Measurements from ENCODE around the gene MTARC2. TPM values are rescaled to one million over a fixed set of nuclear protein-coding genes. Genes with fewer than 3 reads are reported as not detected.

Gene MTARC2
- total and polyA plus RNA-seq, 2 of the 13 experiments (the other 11 are each of a cell fraction or from before 2014, with no cell fraction given), result 8.5 to 10.1 TPM

DNA sequence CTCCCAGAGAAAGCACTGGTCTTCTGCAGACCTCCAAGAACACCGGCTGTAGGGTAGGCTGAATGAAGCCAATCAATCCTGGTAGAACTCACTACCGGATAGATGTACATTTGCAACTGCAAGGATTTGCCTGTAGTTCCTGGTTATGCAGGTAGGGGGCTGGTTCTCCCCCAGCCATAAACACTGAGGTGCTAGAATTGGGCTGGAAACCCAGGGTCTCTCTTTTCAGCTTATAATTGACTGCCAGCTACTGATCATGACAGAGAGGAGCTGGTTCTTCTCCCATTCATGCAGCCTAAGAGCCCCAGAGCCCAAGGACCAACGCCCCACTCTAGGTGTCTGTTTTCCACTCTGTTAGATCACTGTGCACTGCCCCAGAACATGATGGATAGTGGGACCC is 21.5 kb upstream of the MTARC2 start:
- Histone ChIP-seq H4K20me1 (ENCODE audit: insufficient read depth, low read length) (no peaks in the 10 kb centered on the region), H3K4me2 (ENCODE audit: low read depth, low read length) (no peak overlapping the region), H3K27me3 (ENCODE audit: control insufficient read depth in 1 of 2, insufficient read depth in 2 of 2, low read length in 2 of 2) (0 out of 5 replicates have a peak, but pooled peaks cover 0 to 2% of the 10 kb centered on the region in 2 experiments), H3K36me3 (replicated peaks in 1 of 2; ENCODE audit: control insufficient read depth in 1 of 2, insufficient read depth in 2 of 2, low read length in 2 of 2) (no peaks in the 10 kb centered on the region), H2AFZ (ENCODE audit: low read length) (no peak overlapping the region), H3K4me1 (ENCODE audit: insufficient read depth, low read length) (0 out of 2 replicates have a peak, but pooled peaks cover 7% of the 10 kb centered on the region), H3K9ac (ENCODE audit: insufficient read depth, low read depth, low read length) (no peak overlapping the region), H3K79me2 (ENCODE audit: insufficient read depth, low read length) (no peaks in the 10 kb centered on the region), H3K27ac (ENCODE audit: extremely low read length, insufficient read depth, low read length) (no peak overlapping the region), H3K4me3 (replicated peaks in 1 of 3; ENCODE audit: insufficient read depth in 1 of 3, low read depth in 2 of 3, low read length in 3 of 3) (no peak overlapping the region), H3K9me3 (ENCODE audit: low read length) (no peaks in the 10 kb centered on the region)
- no peak for DNase-seq (ENCODE audit: low spot score)
- in situ Hi-C loops (cut with HindIII; ENCODE audit: extremely low pct_ligation_motif_present, low pct_unique_long_range_greater_than_20kb) (no loop called here), intact Hi-C loops (cut with micrococcal nuclease; ENCODE audit: unreplicated experiment) (no loop called here)
- no TSS peak for BruUV-seq (replicated peaks)
- TF ChIP-seq, protein P1, sequence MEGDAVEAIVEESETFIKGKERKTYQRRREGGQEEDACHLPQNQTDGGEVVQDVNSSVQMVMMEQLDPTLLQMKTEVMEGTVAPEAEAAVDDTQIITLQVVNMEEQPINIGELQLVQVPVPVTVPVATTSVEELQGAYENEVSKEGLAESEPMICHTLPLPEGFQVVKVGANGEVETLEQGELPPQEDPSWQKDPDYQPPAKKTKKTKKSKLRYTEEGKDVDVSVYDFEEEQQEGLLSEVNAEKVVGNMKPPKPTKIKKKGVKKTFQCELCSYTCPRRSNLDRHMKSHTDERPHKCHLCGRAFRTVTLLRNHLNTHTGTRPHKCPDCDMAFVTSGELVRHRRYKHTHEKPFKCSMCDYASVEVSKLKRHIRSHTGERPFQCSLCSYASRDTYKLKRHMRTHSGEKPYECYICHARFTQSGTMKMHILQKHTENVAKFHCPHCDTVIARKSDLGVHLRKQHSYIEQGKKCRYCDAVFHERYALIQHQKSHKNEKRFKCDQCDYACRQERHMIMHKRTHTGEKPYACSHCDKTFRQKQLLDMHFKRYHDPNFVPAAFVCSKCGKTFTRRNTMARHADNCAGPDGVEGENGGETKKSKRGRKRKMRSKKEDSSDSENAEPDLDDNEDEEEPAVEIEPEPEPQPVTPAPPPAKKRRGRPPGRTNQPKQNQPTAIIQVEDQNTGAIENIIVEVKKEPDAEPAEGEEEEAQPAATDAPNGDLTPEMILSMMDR (CRISPR knock-in tag; IDR thresholded peaks at IDR 0.05), result peak; percentile 35
- no peak for TF ChIP-seq NCOA2 (CRISPR knock-in tag; IDR thresholded peaks at IDR 0.05)
- ChIA-PET CTCF (ENCODE audit: low intra/inter-chr PET ratio, low total read pairs) (no interaction called here), POLR2A (no interaction called here)
- 7% methylated on average over 3 of the region's 3 CpGs for whole genome bisulfite sequencing (ENCODE audit: low lambda C conversion rate)
- FAIRE-seq, result no peak
- peak; percentile 67 for ATAC-seq

DNA sequence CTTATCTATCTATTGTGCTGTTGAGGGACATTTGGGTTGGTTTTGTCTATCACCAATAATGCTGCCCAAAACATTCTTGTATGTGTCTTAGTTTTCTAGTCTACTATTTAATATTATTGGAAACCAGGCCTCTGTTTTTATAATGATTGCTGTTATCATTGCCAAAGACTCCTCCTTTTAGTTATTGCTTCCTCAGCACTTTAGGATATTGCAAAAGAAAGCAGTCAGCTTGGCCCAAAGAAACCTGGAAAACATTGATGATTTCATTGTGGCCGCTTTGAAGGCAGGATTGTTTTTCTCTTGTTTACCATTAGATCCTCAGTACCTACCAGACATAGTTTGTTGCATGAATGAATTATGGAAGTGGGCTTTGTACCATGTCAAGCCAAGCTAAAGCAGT is 20.6 kb upstream of the MTARC2 start:
- CTCF ChIA-PET (ENCODE audit: low intra/inter-chr PET ratio, low total read pairs), result no interaction called here
- intact Hi-C loops (cut with micrococcal nuclease; ENCODE audit: unreplicated experiment) (no loop called here), in situ Hi-C loops (cut with HindIII; ENCODE audit: extremely low pct_ligation_motif_present, low pct_unique_long_range_greater_than_20kb) (no loop called here)
- Histone ChIP-seq H3K4me2 (ENCODE audit: low read depth, low read length) (no peak overlapping the region), H3K4me1 (ENCODE audit: insufficient read depth, low read length) (peaks cover 8% of the 10 kb centered on the region), H2AFZ (ENCODE audit: low read length) (no peak overlapping the region), H3K27me3 (ENCODE audit: control insufficient read depth in 1 of 2, insufficient read depth in 2 of 2, low read length in 2 of 2) (0 out of 5 replicates have a peak, but pooled peaks cover 0 to 2% of the 10 kb centered on the region in 2 experiments), H3K79me2 (ENCODE audit: insufficient read depth, low read length) (no peaks in the 10 kb centered on the region), H3K9me3 (ENCODE audit: low read length) (no peaks in the 10 kb centered on the region), H3K27ac (ENCODE audit: extremely low read length, insufficient read depth, low read length) (no peak overlapping the region), H4K20me1 (ENCODE audit: insufficient read depth, low read length) (no peaks in the 10 kb centered on the region), H3K4me3 (replicated peaks in 1 of 3; ENCODE audit: insufficient read depth in 1 of 3, low read depth in 2 of 3, low read length in 3 of 3) (no peak overlapping the region), H3K9ac (ENCODE audit: insufficient read depth, low read depth, low read length) (no peak overlapping the region), H3K36me3 (replicated peaks in 1 of 2; ENCODE audit: control insufficient read depth in 1 of 2, insufficient read depth in 2 of 2, low read length in 2 of 2) (no peaks in the 10 kb centered on the region)
- WGBS (ENCODE audit: low lambda C conversion rate), result 58% methylated on average over 1 of the region's 1 CpG
- FAIRE-seq (no peak), DNase-seq (ENCODE audit: low spot score) (no peak), ATAC-seq (no peak)
- TF ChIP-seq MAFK (conservative IDR thresholded peaks at IDR 0.05 in 1 of 2, IDR thresholded peaks at IDR 0.05 in 1 of 2; ENCODE audit: low read length in 2 of 2) (peak; percentile 89 to 90), MAFF (IDR thresholded peaks at IDR 0.05; ENCODE audit: low read depth, low read length) (peak; percentile 89), CCAR2 (optimal IDR thresholded peaks at IDR 0.05; ENCODE audit: low read depth, low read length) (no peak)
- BruUV-seq (replicated peaks), result no TSS peak
- POLR2A ChIA-PET, result no interaction called here

Data from HepG2 (cell line).